Superior temporal gyrus (tissue), 1 donor: Measurements from ENCODE around the gene RNF166.
A peak's percentile ranks its signal among the peaks of the same experiment; 100 is the strongest.

Source experiments
- DNase-seq: peaks from one replicate; pipeline ENCODE4 v3.0.0-alpha.2; 2016; ENCODE audit errors: extremely low spot score

Gene RNF166

GRCh38 chr16:88692861-88693260 lies 13.3 kb downstream of the RNF166 start:
- DNase-seq, result no peak

GRCh38 chr16:88691924-88692560 lies 14.2 kb downstream of the RNF166 start:
- DNase-seq, result no peak

- DNase-seq, result no peak
Measured at GRCh38 chr16:88691129-88691813, 14.9 kb downstream of the RNF166 start.

GRCh38 chr16:88690341-88691128 lies 15.7 kb downstream of the RNF166 start:
- DNase-seq, result no peak

GRCh38 chr16:88688013-88688778 lies 18.0 kb downstream of the RNF166 start:
- no peak for DNase-seq

GRCh38 chr16:88687676-88688012 lies 18.6 kb downstream of the RNF166 start:
- no peak for DNase-seq

GRCh38 chr16:88687254-88687576 lies 19.0 kb downstream of the RNF166 start:
- DNase-seq, result no peak

- DNase-seq, result no peak
Measured at GRCh38 chr16:88686439-88687253, 19.6 kb downstream of the RNF166 start, which contains the start of gene SNAI3. SNAI3 (minus strand) TSS chr16:88686507; CDS start chr16:88686406, 101 bp downstream.

GRCh38 chr16:88686062-88686438 lies 20.2 kb downstream of the RNF166 start:
- DNase-seq, result no peak

- no peak for DNase-seq
Measured at GRCh38 chr16:88685156-88686061, 20.8 kb downstream of the RNF166 start.

GRCh38 chr16:88684569-88685155 lies 21.5 kb downstream of the RNF166 start:
- DNase-seq, result no peak

- DNase-seq, result peak; percentile 61
Measured at GRCh38 chr16:88681709-88682451, 24.3 kb downstream of the RNF166 start.

- DNase-seq, result no peak
Measured at GRCh38 chr16:88681084-88681680, 25.0 kb downstream of the RNF166 start.

GRCh38 chr16:88680554-88681083 lies 25.6 kb downstream of the RNF166 start:
- DNase-seq, result no peak

GRCh38 chr16:88678224-88678979 lies 27.8 kb downstream of the RNF166 start:
- DNase-seq, result no peak

GRCh38 chr16:88677721-88678120 lies 28.5 kb downstream of the RNF166 start:
- DNase-seq, result no peak

GRCh38 chr16:88676502-88677242 lies 29.5 kb downstream of the RNF166 start:
- no peak for DNase-seq
